Ovary (tissue), 3 donors: ENCODE results near the gene DOCK1.

Source experiments
- CTCF ChIP-seq, 3 donors: fragments of 450-650 bp in 2 of 3; fragments of 200-600 bp in 1 of 3; IDR thresholded peaks; one replicate each; pipeline versions ENCODE4 v1.5.1 to v1.8.0; 2016 to 2022; ENCODE audit warnings: antibody characterized with exemption in 3 of 3, mild to moderate bottlenecking in 1 of 3
- POLR2A ChIP-seq: fragments of 450-650 bp; IDR thresholded peaks from one replicate; pipeline ENCODE4 v1.6.1; 2017; ENCODE audit warnings: antibody characterized with exemption, mild to moderate bottlenecking, moderate library complexity
- donor health status: DM: no; HTN: no; CAD: no.

GRCh38 chr10:126931544-126931943, 26.3 kb downstream of the DOCK1 start:
- TF ChIP-seq CTCF (IDR thresholded peaks at IDR 0.05): no peak
- TF ChIP-seq POLR2A: no peak
